ENCODE data around the gene HOXC6.
A peak's percentile ranks its signal among the peaks of the same experiment; 100 is the strongest.

HOXC6 gene

GRCh38 chr12:54052438-54053002 is 24.3 kb downstream of the HOXC6 start (continued):
- peak; percentile 46; the same call in 1 of the 2 replicates for TF ChIP-seq HIC1 (tag by site-specific recombination; IDR thresholded peaks at IDR 0.05)
- no peak for TF ChIP-seq SETDB1 (IDR thresholded peaks at IDR 0.05; ENCODE audit: insufficient read length, low read length)
- TF ChIP-seq HOXD13 (CRISPR knock-in tag; IDR thresholded peaks at IDR 0.05; ENCODE audit: borderline replicate concordance), result no peak
- peak; percentile 8; the same call in 1 of the 2 replicates for TF ChIP-seq YY1 (tag by site-specific recombination; IDR thresholded peaks at IDR 0.05)
- TF ChIP-seq CTCF (tag by site-specific recombination; IDR thresholded peaks at IDR 0.05), result no peak
- no peak for TF ChIP-seq ZNF626 (tag by site-specific recombination; IDR thresholded peaks at IDR 0.05)
- TF ChIP-seq ZNF433 (tag by site-specific recombination; IDR thresholded peaks at IDR 0.05; ENCODE audit: low read depth), result no peak
- TF ChIP-seq ZBTB21 (tag by site-specific recombination; IDR thresholded peaks at IDR 0.05), result no peak; the same call in none of the 2 replicates
- no peak for TF ChIP-seq KLF10 (tag by site-specific recombination; IDR thresholded peaks at IDR 0.05)
- TF ChIP-seq ZNF112 (tag by site-specific recombination; IDR thresholded peaks at IDR 0.05), result no peak
- TF ChIP-seq ZBTB10 (tag by site-specific recombination; IDR thresholded peaks at IDR 0.05), result peak; percentile 39; the same call in 1 of the 2 replicates
- peak; percentile 35 for TF ChIP-seq BCL11B (tag by site-specific recombination; IDR thresholded peaks at IDR 0.05; ENCODE audit: low read depth)
- no peak; the same call in 1 of the 2 replicates for TF ChIP-seq PRDM6 (tag by site-specific recombination; IDR thresholded peaks at IDR 0.05)
- no peak for TF ChIP-seq ZNF530 (tag by site-specific recombination; IDR thresholded peaks at IDR 0.05; ENCODE audit: low read depth)
- no peak for TF ChIP-seq ZFP3 (tag by site-specific recombination; IDR thresholded peaks at IDR 0.05; ENCODE audit: low read depth)
- TF ChIP-seq ZNF24 (tag by site-specific recombination; IDR thresholded peaks at IDR 0.05), result no peak
- no peak for TF ChIP-seq ZNF302 (tag by site-specific recombination; IDR thresholded peaks at IDR 0.05; ENCODE audit: low read depth)
- TF ChIP-seq ZNF510 (tag by site-specific recombination; IDR thresholded peaks at IDR 0.05; ENCODE audit: insufficient replicate concordance), result no peak
- no peak for TF ChIP-seq ATF2 (tag by site-specific recombination; IDR thresholded peaks at IDR 0.05; ENCODE audit: low read depth)
- no peak; the same call in 1 of the 2 replicates for TF ChIP-seq TCF7L2 (IDR thresholded peaks at IDR 0.05; ENCODE audit: borderline replicate concordance, low read depth, low read length)
- no peak for TF ChIP-seq ZNF660 (tag by site-specific recombination; IDR thresholded peaks at IDR 0.05)
- no peak for TF ChIP-seq ZBTB49 (tag by site-specific recombination; IDR thresholded peaks at IDR 0.05; ENCODE audit: low read depth)
